Thoracic aorta (tissue), 2 donors: ENCODE data around the gene INTS11. TPM values are rescaled to one million over a fixed set of nuclear protein-coding genes. Genes with fewer than 3 reads are reported as not detected.

Experiments used
- ATAC-seq: fragments of 150-250 bp; one replicate; pipeline ENCODE4 v1.8.0; 2017; ENCODE audit warnings: low read depth; ENCODE audit not compliant: insufficient number of reproducible peaks, low FRiP score
- DNase-seq: peaks from one replicate; pipeline ENCODE4 v3.0.0-alpha.2; 2020; ENCODE audit warnings: low spot score
- H3K27ac ChIP-seq, 2 donors: fragments of 200-600 bp; sonication (generic); 1 replicate in 1 of 2; 2 replicates in 1 of 2; pipeline ENCODE4 v1.5.1; 2016; ENCODE audit warnings: mild to moderate bottlenecking in 2 of 2, moderate library complexity in 2 of 2
- H3K27me3 ChIP-seq: fragments of 200-600 bp; sonication (generic); replicated peaks from 2 replicates; pipeline ENCODE4 v1.6.0; 2016; ENCODE audit warnings: mild to moderate bottlenecking; ENCODE audit not compliant: insufficient read depth
- H3K36me3 ChIP-seq: fragments of 200-600 bp; sonication (generic); one replicate; pipeline ENCODE4 v1.5.1; 2016
- H3K4me1 ChIP-seq, 2 donors: fragments of 200-600 bp; sonication (generic); 1 replicate in 1 of 2; 2 replicates in 1 of 2; pipeline versions ENCODE4 v1.5.1 to v1.6.0; 2016; ENCODE audit warnings: low read depth in 2 of 2, mild to moderate bottlenecking in 1 of 2; ENCODE audit not compliant: control insufficient read depth in 1 of 2
- H3K4me3 ChIP-seq: fragments of 200-600 bp; sonication (generic); 2 replicates; pipeline ENCODE4 v1.5.1; 2016; ENCODE audit warnings: mild to moderate bottlenecking
- H3K9me3 ChIP-seq: fragments of 200-600 bp; sonication (generic); 2 replicates; pipeline ENCODE4 v1.5.1; 2016
- CTCF ChIP-seq: fragments of 200-600 bp; sonication (generic); IDR thresholded peaks from one replicate; pipeline ENCODE4 v1.5.1; 2019; ENCODE audit warnings: antibody characterized with exemption
- total RNA-seq, 2 donors: library from RNA; depleted of rRNA; stranded (reverse); fragments of >200 nt; gene quantifications; one replicate each; pipeline versions ENCODE4 v1.1.0 to v1.2.3, GENCODE V29; 2016

INTS11 gene
- total RNA-seq, 2 donors from 2014 or later: 192 to 195 TPM

- ATAC-seq: no peak
- Histone ChIP-seq H3K4me1 (peaks cover 3 to 7% of the 10 kb centered on the region in 2 donors), H3K27me3 (no peaks in the 10 kb centered on the region), H3K4me3 (no peak overlapping the region), H3K36me3 (no peaks in the 10 kb centered on the region), H3K9me3 (no peaks in the 10 kb centered on the region), H3K27ac (no peak overlapping the region)
- no peak for TF ChIP-seq CTCF
- no peak for DNase-seq
These were observed 45.8 kb downstream of the INTS11 start for GRCh38 chr1:1278620-1279019.

GRCh38 chr1:1275836-1276235 lies 48.6 kb downstream of the INTS11 start:
- Histone ChIP-seq H3K27ac (no peak overlapping the region), H3K27me3 (no peaks in the 10 kb centered on the region), H3K4me3 (no peak overlapping the region), H3K4me1 (peaks cover 19 to 28% of the 10 kb centered on the region in 2 donors), H3K9me3 (no peaks in the 10 kb centered on the region), H3K36me3 (no peaks in the 10 kb centered on the region)
- no peak for TF ChIP-seq CTCF
- no peak for DNase-seq
- ATAC-seq: no peak

GRCh38 chr1:1274931-1275431 lies 49.5 kb downstream of the INTS11 start:
- Histone ChIP-seq H3K4me1 (peaks cover 21 to 37% of the 10 kb centered on the region in 2 donors), H3K27ac (no peak overlapping the region), H3K9me3 (no peaks in the 10 kb centered on the region), H3K4me3 (no peak overlapping the region), H3K36me3 (no peaks in the 10 kb centered on the region), H3K27me3 (no peaks in the 10 kb centered on the region)
- no peak for TF ChIP-seq CTCF
- ATAC-seq: no peak
- no peak for DNase-seq

GRCh38 chr1:1274299-1274930 lies 50.0 kb downstream of the INTS11 start:
- H3K4me1 ChIP-seq: peaks cover 21 to 37% of the 10 kb centered on the region in 2 donors
- no peaks in the 10 kb centered on the region for H3K9me3 ChIP-seq
- no peak for TF ChIP-seq CTCF
- no peak for ATAC-seq
- H3K4me3 ChIP-seq: peak overlapping the region; percentile 97
- H3K36me3 ChIP-seq: no peaks in the 10 kb centered on the region
- peak overlapping the region in 1 of 2 donors; percentile 45 for H3K27ac ChIP-seq
- H3K27me3 ChIP-seq: no peaks in the 10 kb centered on the region
- DNase-seq: no peak

- H3K27me3 ChIP-seq: no peaks in the 10 kb centered on the region
- no peaks in the 10 kb centered on the region for H3K36me3 ChIP-seq
- H3K9me3 ChIP-seq: no peaks in the 10 kb centered on the region
- peak within 1 kb of the TSS; percentile 97 for H3K4me3 ChIP-seq
- no peak for TF ChIP-seq CTCF
- ATAC-seq (peak; percentile 67), DNase-seq (peak; percentile 81)
- peaks cover 21 to 37% of the 10 kb centered on the region in 2 donors for H3K4me1 ChIP-seq
- H3K27ac ChIP-seq: peak within 1 kb of the TSS; percentile 45 to 58
These were observed 50.8 kb downstream of the INTS11 start, which contains the start of gene UBE2J2 for GRCh38 chr1:1273512-1274298. Gene UBE2J2 (minus strand): TSS chr1:1273854. CDS start chr1:1267992, 5,862 bp downstream.
